ENCODE measurements around the gene ATP5PD.

Gene ATP5PD

GRCh38 chr17:75079023-75079373 lies 32.2 kb upstream of the ATP5PD start:
- POLR2A ChIA-PET = no interaction called here
- Histone ChIP-seq H3K9me3 (ENCODE audit: control insufficient read depth, insufficient read depth, low read depth, low read length) (no peaks in the 10 kb centered on the region), H3K4me3 (ENCODE audit: low read depth, low read length) (no peak overlapping the region), H3K27ac (ENCODE audit: extremely low read depth, low read depth, low read length) (no peak overlapping the region), H3K4me1 (ENCODE audit: control insufficient read depth, insufficient read depth, low read length) (peaks cover 2% of the 10 kb centered on the region; the same call in 1 of the 2 replicates), H3K36me3 (ENCODE audit: control insufficient read depth in 2 of 2, insufficient read depth in 1 of 2, low read length in 2 of 2) (no peaks in the 10 kb centered on the region)
- TF ChIP-seq ZNF544 (tag by site-specific recombination; IDR thresholded peaks at IDR 0.05) (no peak), ZNF580 (tag by site-specific recombination; IDR thresholded peaks at IDR 0.05) (no peak), ZNF223 (tag by site-specific recombination; IDR thresholded peaks at IDR 0.05) (no peak), SP7 (tag by site-specific recombination; IDR thresholded peaks at IDR 0.05) (no peak), ZNF133 (tag by site-specific recombination; IDR thresholded peaks at IDR 0.05) (no peak), ZNF48 (tag by site-specific recombination; IDR thresholded peaks at IDR 0.05) (no peak), SCRT1 (tag by site-specific recombination; IDR thresholded peaks at IDR 0.05; ENCODE audit: borderline replicate concordance) (no peak), ZNF354C (tag by site-specific recombination; IDR thresholded peaks at IDR 0.05; ENCODE audit: borderline replicate concordance, low read depth) (no peak), KLF10 (tag by site-specific recombination; IDR thresholded peaks at IDR 0.05) (no peak), ZNF174 (tag by site-specific recombination; IDR thresholded peaks at IDR 0.05) (no peak), ZNF610 (tag by site-specific recombination; IDR thresholded peaks at IDR 0.05; ENCODE audit: borderline replicate concordance) (no peak), OVOL3 (tag by site-specific recombination; IDR thresholded peaks at IDR 0.05) (no peak), ZNF280D (tag by site-specific recombination; IDR thresholded peaks at IDR 0.05) (no peak)
- CTCF ChIA-PET = interaction anchor here (1.3 to 1.6 kb wide), 3 partner anchors 19 to 31 kb away, joined by 3 to 8 read pairs (median 8); partner anchors contain the start of gene ARMC7

GRCh38 chr17:75078284-75079022 lies 31.7 kb upstream of the ATP5PD start:
- peak; percentile 70 for TF ChIP-seq ZIC2 (tag by site-specific recombination; IDR thresholded peaks at IDR 0.05)
- 0 out of 2 replicates have a peak, but pooled peaks have one; percentile 27 for TF ChIP-seq ZNF600 (tag by site-specific recombination; IDR thresholded peaks at IDR 0.05)
- TF ChIP-seq PRDM10 (tag by site-specific recombination; IDR thresholded peaks at IDR 0.05) = peak; percentile 24; the same call in 1 of the 2 replicates
- TF ChIP-seq GLI2 (tag by site-specific recombination; IDR thresholded peaks at IDR 0.05; ENCODE audit: borderline replicate concordance, low read depth) = no peak
- TF ChIP-seq KLF1 (tag by site-specific recombination; IDR thresholded peaks at IDR 0.05) = peak; percentile 84
- peak; percentile 50; the same call in 1 of the 2 replicates for TF ChIP-seq ZFHX2 (tag by site-specific recombination; conservative IDR thresholded peaks at IDR 0.05)
- Histone ChIP-seq H3K36me3 (ENCODE audit: control insufficient read depth in 2 of 2, insufficient read depth in 1 of 2, low read length in 2 of 2) (no peaks in the 10 kb centered on the region), H3K4me3 (ENCODE audit: low read depth, low read length) (no peak overlapping the region), H3K4me1 (ENCODE audit: control insufficient read depth, insufficient read depth, low read length) (peaks cover 2% of the 10 kb centered on the region; the same call in 1 of the 2 replicates), H3K27ac (ENCODE audit: extremely low read depth, low read depth, low read length) (no peak overlapping the region), H3K9me3 (ENCODE audit: control insufficient read depth, insufficient read depth, low read depth, low read length) (no peaks in the 10 kb centered on the region)
- CTCF ChIA-PET = interaction anchor here (0.7 to 1.6 kb wide), 3 partner anchors 19 to 218 kb away, joined by 3 to 8 read pairs (median 8); no protein-coding TSS in a partner anchor
- POLR2A ChIA-PET = no interaction called here
